ENCODE data around the gene CCL18. TPM values are rescaled to one million over a fixed set of nuclear protein-coding genes. Genes with fewer than 3 reads are reported as not detected.
A peak's percentile ranks its signal among the peaks of the same experiment; 100 is the strongest.

Gene CCL18
- total and polyA plus RNA-seq, 10 of the 15 experiments (the other 5 are each of a cell fraction or from before 2014, with no cell fraction given), result 0.26 TPM; not detected in 9

DNA sequence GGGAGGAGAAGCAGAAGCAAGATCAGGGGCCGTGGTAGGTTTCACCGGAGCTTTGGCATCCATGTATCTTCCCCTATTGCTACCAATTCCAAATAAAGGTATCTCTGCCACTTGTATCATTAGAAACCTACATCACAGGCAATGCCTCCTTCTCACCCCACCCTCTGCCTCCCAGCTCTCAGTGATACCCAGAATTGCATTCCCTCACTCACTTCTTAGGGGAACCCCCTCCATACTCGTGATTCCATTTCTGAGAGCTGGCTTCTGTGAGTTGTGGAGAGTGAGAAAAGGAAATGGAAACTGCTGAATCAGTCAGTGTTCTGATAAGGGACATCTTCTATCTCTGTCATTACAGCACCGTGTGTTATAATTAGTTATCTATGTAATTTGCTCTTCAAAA, 28.2 kb downstream of the CCL18 start:
- H3K4me3 ChIP-seq, result no peak overlapping the region
- peak overlapping the region; percentile 87 for H3K27ac ChIP-seq (ENCODE audit: control insufficient read depth, insufficient read depth)
- ATAC-seq, result peak; percentile 4
- H3K4me2 ChIP-seq (ENCODE audit: control insufficient read depth, insufficient read depth), result peak overlapping the region; percentile 9; the same call in 1 of the 2 replicates
- no peaks in the 10 kb centered on the region for H3K27me3 ChIP-seq (replicated peaks in 1 of 2; ENCODE audit: control insufficient read depth in 2 of 2, insufficient read depth in 2 of 2, low read length in 1 of 2)
- SMC1A ChIA-PET (ENCODE audit: uncharacterized antibody, unreplicated experiment), result interaction anchor here (0.8 to 4.7 kb wide), 10 partner anchors 10 to 119 kb away, joined by 3 to 66 read pairs (median 4); partner anchors contain the start of gene CCL4
- 48% methylated on average over 4 of the region's 4 CpGs for WGBS (ENCODE audit: insufficient coverage, insufficient replicate concordance, low lambda C conversion rate, missing lambda C conversion rate)
- no peak overlapping the region for H3K9ac ChIP-seq (ENCODE audit: control insufficient read depth, insufficient read depth, low read length)
- H3K36me3 ChIP-seq (ENCODE audit: control insufficient read depth in 2 of 2, insufficient read depth in 2 of 2, low read length in 1 of 2), result no peaks in the 10 kb centered on the region
- H3K79me2 ChIP-seq (ENCODE audit: control insufficient read depth, insufficient read depth, low read length), result peaks cover 2% of the 10 kb centered on the region; the same call in 1 of the 2 replicates
- H2AFZ ChIP-seq (ENCODE audit: control insufficient read depth, low read depth, low read length), result no peak overlapping the region
- CTCF ChIA-PET, result interaction anchor here (0.6 to 4.8 kb wide), 5 partner anchors 20 to 210 kb away, joined by 3 to 61 read pairs (median 15); no protein-coding TSS in a partner anchor
- intact Hi-C loops (cut with micrococcal nuclease; ENCODE audit: unreplicated experiment), result loop anchor here (5.0 kb wide), 1 partner anchor 40 kb away; no protein-coding TSS in a partner anchor
- no peak for FAIRE-seq
- RAD21 ChIA-PET (ENCODE audit: unreplicated experiment), result interaction anchor here (0.6 to 7.9 kb wide), 6 partner anchors 11 to 100 kb away, joined by 3 to 83 read pairs (median 12); partner anchors contain the start of gene CCL4
- in situ Hi-C loops (cut with MboI), result no loop called here
- H4K20me1 ChIP-seq (ENCODE audit: control insufficient read depth, insufficient read depth), result no peaks in the 10 kb centered on the region
- no TSS peak for BruUV-seq (replicated peaks)
- peaks cover 50% of the 10 kb centered on the region for H3K4me1 ChIP-seq (ENCODE audit: control insufficient read depth, insufficient read depth, low read length)
- no peaks in the 10 kb centered on the region for H3K9me3 ChIP-seq (replicated peaks; ENCODE audit: control insufficient read depth, insufficient read depth, low read length)
- POLR2A ChIA-PET, result interaction anchor here (0.6 kb wide), 1 partner anchor 210 kb away, joined by 5 read pairs; no protein-coding TSS in a partner anchor
- peak; percentile 47 for DNase-seq (ENCODE audit: low read depth, low spot score)
- TF ChIP-seq CREB1 (IDR thresholded peaks at IDR 0.05; ENCODE audit: low read depth), result 0 out of 2 replicates have a peak, but pooled peaks have one; percentile 35
- TF ChIP-seq RUNX3 (IDR thresholded peaks at IDR 0.05; ENCODE audit: low read length), result peak; percentile 26; the same call in 1 of the 2 replicates
- no peak for TF ChIP-seq ASH2L (IDR thresholded peaks at IDR 0.05; ENCODE audit: borderline replicate concordance, low read depth)
- no peak for TF ChIP-seq HDAC2 (IDR thresholded peaks at IDR 0.05)
- TF ChIP-seq, protein P1, sequence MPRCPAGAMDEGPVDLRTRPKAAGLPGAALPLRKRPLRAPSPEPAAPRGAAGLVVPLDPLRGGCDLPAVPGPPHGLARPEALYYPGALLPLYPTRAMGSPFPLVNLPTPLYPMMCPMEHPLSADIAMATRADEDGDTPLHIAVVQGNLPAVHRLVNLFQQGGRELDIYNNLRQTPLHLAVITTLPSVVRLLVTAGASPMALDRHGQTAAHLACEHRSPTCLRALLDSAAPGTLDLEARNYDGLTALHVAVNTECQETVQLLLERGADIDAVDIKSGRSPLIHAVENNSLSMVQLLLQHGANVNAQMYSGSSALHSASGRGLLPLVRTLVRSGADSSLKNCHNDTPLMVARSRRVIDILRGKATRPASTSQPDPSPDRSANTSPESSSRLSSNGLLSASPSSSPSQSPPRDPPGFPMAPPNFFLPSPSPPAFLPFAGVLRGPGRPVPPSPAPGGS (IDR thresholded peaks at IDR 0.05; ENCODE audit: borderline replicate concordance, insufficient read depth, low read depth, low read length, poor library complexity, severe bottlenecking), result peak; percentile 17
- peak; percentile 21 for TF ChIP-seq MEF2B (IDR thresholded peaks at IDR 0.05; ENCODE audit: partially characterized antibody, poor library complexity, severe bottlenecking)
- no peak for TF ChIP-seq GABPA (IDR thresholded peaks at IDR 0.05; ENCODE audit: low read depth)
- TF ChIP-seq SPI1 (IDR thresholded peaks at IDR 0.05; ENCODE audit: borderline replicate concordance, insufficient read depth, low read depth, low read length), result peak; percentile 17; the same call in 1 of the 2 replicates
- TF ChIP-seq YY1 (IDR thresholded peaks at IDR 0.05; ENCODE audit: low read depth, low read length), result no peak
- peak; percentile 22; the same call in 1 of the 2 replicates for TF ChIP-seq JUNB (IDR thresholded peaks at IDR 0.05)
- TF ChIP-seq FOXM1 (IDR thresholded peaks at IDR 0.05; ENCODE audit: low read depth, low read length), result peak; percentile 46; the same call in 1 of the 2 replicates
- 0 out of 4 replicates have a peak, but pooled peaks of 1 of the 2 experiments have one; percentile 24 for TF ChIP-seq EP300 (IDR thresholded peaks at IDR 0.05; ENCODE audit: borderline replicate concordance in 1 of 2, control insufficient read depth in 1 of 2, low read depth in 2 of 2, low read length in 2 of 2)
- TF ChIP-seq SIX5 (IDR thresholded peaks at IDR 0.05; ENCODE audit: low read depth, low read length, severe bottlenecking), result no peak
- peak; percentile 56; the same call in 1 of the 2 replicates for TF ChIP-seq ATF2 (IDR thresholded peaks at IDR 0.05; ENCODE audit: low read length)
- peak; percentile 39; the same call in 1 of the 2 replicates for TF ChIP-seq CREM (IDR thresholded peaks at IDR 0.05; ENCODE audit: low read depth)
- TF ChIP-seq, protein P2, sequence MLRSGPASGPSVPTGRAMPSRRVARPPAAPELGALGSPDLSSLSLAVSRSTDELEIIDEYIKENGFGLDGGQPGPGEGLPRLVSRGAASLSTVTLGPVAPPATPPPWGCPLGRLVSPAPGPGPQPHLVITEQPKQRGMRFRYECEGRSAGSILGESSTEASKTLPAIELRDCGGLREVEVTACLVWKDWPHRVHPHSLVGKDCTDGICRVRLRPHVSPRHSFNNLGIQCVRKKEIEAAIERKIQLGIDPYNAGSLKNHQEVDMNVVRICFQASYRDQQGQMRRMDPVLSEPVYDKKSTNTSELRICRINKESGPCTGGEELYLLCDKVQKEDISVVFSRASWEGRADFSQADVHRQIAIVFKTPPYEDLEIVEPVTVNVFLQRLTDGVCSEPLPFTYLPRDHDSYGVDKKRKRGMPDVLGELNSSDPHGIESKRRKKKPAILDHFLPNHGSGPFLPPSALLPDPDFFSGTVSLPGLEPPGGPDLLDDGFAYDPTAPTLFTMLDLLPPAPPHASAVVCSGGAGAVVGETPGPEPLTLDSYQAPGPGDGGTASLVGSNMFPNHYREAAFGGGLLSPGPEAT (IDR thresholded peaks at IDR 0.05; ENCODE audit: low read depth), result peak; percentile 56; the same call in 1 of the 2 replicates
- TF ChIP-seq IKZF2 (IDR thresholded peaks at IDR 0.05), result peak; percentile 37 to 51; a peak in 2 of 4 replicates
- TF ChIP-seq BHLHE40 (IDR thresholded peaks at IDR 0.05; ENCODE audit: borderline replicate concordance in 1 of 2, low read depth in 2 of 2, low read length in 1 of 2), result 0 out of 4 replicates have a peak, but pooled peaks of 1 of the 2 experiments have one; percentile 31
- TF ChIP-seq MEF2A (IDR thresholded peaks at IDR 0.05; ENCODE audit: insufficient read depth, low read depth, low read length), result 0 out of 2 replicates have a peak, but pooled peaks have one; percentile 28

All from GM12878 (cell line).